Measurements from ENCODE around the gene RNF223.
"Not testable (repeated sequence)": the region's sequence is repeated elsewhere in the genome, so short reads cannot be mapped to it uniquely, and the experiment has no call there.

RNF223 gene

GRCh38 chr1:1085911-1086841 lies 12.1 kb upstream of the RNF223 start:
- DNase-seq, result no peak

DNA sequence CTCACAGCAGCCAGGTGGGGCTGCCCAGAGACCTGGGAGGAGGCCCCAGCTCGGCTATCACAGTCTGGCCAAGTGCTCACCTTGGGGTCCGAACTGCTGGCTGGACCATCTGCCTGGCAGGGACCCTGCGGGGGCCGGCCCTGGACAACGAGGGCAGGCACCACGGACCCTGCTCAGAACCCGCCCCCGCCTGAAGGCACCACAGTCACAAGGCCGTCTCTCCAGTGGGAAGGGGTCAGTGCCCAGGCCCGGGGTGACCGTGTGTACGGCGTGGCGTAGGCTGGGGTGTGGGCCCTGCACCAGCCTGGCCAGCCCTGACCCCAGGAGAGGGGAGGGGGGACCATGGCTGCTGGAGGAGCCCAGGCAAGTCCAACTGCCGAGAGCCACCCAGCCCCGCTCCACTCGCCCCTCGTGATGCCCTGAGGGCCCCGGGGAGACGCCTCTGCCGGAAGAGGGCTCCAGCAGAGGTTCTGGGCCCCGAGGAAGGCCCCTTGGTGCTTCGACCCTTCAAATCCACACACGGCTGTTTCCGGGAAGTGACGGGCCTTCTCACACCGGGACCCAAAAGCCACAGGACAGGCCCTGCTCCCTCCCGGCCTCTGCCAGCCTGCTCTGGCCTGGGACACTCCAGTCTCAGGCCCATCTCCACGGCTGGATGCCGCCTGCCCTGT lies 11.2 kb upstream of the RNF223 start:
- DNase-seq, result no peak

DNA sequence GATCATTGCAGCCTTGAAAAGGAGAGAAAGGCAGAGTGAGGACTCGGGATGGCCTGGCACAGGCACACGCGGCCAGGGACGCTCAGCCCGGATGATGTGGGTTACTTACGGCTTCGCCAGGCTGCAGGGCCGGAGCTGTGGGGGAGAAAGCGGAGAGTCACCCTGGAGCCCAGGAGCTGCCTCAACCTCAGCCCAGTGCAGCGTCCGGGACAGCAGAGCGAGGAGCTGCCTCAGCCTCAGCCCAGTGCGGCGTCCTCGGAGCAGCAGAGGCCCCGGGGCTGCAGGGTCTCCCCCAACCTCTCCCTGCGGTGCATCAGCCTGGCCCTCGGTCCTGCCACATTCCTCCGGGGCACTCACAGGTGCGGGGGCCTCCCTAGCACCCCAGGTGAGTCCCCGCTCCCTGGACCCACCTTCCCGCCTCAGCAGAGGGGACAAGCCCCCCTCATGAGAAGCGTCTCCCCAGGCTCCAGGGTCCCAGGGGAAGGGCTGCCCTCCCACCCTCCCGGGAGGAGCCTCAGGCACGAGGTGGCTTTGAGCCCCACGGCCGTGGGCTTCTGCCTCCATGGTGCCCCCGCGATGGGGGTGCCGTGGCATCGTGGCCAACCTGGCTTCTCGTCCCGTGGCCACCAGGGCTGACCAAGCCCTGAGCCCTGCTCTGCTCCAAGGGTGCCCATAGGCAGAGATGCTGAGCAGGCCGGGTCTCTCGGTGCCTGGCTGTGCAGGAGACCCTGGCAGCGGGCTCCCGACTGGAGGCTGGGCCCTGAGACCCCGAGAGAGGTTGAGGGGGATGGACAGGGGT lies 10.5 kb upstream of the RNF223 start:
- no peak for DNase-seq

GRCh38 chr1:1083416-1084371 lies 9.6 kb upstream of the RNF223 start:
- no peak for DNase-seq

GRCh38 chr1:1082776-1083415 lies 8.8 kb upstream of the RNF223 start:
- no peak for DNase-seq

GRCh38 chr1:1082239-1082775 lies 8.2 kb upstream of the RNF223 start:
- DNase-seq, result no peak

DNA sequence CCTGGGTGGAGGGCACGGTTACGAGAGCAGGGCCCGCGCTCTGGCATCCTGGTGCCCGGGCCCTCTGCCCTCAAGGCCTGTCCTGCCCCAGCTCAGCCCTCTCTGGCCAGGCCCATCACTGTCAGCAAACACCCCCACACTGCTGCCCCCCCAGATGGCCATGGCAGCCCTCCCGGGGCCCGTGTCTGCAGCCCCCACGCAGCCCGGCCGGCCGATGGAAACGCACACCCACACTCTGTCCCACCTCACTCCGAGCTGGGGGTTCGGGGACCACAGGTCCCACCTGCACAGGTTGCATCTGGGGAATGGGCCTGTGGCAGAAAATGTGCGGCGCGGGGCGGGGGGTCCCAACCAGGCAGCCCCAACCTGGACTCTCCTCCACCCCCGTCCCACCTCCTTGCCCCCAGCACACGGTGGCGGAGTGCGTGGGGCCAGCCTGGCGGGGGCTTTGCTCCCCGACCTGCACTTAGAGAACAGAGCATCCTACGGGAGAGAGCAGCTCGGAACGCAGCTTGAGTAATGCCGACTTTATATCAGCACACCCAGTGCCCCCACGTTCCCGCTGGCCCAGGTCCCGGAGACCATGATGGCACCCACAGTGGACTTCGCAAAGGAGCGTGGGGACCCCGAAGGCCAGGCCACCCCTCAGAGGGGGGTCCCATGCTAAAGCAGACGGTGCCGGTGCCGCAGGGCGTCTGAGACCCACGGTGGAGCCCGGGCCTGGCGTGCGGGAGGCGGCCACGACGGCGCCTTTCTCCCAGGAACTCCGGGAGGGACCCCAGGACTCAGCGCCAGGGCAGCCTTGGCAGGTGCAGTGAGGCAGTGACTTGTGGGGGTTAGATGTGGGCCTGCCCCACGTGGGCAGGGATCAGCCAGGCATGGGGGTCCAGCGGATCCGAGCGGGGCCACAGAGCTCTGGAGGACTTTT lies 7.5 kb upstream of the RNF223 start:
- DNase-seq, result no peak

DNA sequence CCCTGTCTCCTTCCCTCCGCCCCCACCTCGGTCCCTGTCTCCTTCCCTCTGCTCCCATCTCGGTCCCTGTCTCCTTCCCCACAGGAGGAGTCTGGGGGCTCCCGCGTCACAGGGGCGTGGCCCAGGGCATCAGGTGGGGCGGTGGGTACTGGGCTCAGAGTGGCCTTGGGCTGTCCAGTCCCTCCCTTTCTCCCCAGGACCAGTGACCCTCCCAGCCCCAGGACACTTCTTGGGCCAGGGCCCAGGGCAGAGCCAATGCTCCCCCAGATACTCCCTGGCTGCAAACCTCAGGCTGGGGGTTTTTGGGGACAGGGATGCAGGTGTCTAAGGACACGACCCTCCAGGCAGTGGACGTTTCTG lies 6.8 kb upstream of the RNF223 start:
- DNase-seq, result no peak

GRCh38 chr1:1080122-1080757 lies 6.1 kb upstream of the RNF223 start:
- peak; percentile 65 for DNase-seq

- DNase-seq, result peak; percentile 77
These were observed 5.5 kb upstream of the RNF223 start for GRCh38 chr1:1079408-1080121.

DNA sequence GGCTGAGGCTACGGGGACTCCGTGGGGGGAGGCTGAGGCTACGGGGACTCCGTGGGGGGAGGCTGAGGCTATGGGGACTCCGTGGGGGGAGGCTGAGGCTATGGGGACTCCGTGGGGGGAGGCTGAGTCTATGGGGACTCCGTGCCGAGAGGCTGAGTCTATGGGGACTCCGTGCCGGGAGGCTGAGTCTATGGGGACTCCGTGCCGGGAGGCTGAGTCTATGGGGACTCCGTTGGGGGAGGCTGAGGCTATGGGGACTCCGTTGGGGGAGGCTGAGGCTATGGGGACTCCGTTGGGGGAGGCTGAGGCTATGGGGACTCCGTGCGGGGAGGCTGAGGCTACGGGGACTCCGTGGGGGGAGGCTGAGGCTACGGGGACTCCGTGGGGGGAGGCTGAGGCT lies 3.3 kb upstream of the RNF223 start:
- not testable (repeated sequence) for DNase-seq

DNA sequence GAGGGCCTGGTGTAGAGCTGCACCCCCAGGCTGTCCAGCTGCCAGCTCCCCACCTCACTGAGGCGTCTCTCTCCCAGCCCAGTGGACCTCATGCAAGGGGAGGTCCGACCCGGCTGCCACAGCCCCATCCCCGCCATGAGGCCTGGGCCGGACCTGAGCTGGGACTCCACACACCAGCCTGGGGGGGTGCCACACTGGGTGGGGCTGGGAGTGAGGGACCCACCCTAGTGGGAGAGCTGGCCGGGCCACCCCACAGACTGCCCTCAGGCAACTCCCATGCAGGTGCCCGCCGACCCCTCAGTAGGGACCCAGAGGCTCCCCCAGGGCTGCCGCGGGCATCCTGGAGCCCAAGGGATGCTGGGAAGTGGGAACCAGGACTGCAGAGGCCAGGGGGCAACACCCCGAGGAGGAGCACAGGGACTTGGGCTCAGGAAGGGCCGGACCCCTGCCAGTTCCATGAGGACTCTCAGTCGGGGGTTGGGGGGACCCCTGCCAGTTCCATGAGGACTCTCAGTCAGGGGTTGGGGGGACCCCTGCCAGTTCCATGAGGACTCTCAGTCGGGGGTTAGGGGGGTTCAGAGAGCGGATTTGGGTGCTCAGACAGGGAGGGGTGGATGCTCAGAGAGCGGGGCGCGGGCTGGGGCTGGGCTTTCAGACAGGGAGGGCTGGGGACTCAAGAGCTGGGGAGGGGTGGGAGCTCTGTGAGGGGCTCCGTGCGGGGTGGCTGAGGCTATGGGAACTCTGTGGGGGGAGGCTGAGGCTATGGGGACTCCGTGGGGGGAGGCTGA lies 1.2 kb upstream of the RNF223 start:
- no peak for DNase-seq

DNA sequence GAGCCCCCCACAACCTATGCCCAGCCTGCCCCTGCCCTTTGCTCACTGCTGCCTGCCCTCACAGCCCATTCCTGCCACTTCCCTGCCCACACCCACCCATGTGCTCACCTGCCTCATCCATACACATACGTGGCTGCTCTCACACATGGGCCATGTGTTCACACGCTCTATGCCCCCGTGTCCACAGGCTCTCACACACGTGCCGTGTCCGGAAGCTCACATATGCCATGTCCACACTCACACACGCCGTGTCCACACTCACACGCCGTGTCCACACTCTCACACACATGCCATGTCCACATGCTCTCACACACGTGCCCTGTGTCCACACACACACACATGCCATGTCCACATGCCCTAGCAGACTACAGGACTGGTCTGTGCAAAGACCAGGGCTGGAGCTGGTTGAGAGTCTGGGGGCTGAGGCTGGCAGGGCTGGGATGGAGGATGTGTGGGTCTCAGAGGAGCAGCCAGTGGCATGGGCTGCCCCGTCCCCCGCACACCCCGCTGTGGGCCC lies 583 bp upstream of the RNF223 start:
- no peak for DNase-seq

- no peak for DNase-seq
These were observed 1.0 kb downstream of the RNF223 start for GRCh38 chr1:1072849-1073742.

DNA sequence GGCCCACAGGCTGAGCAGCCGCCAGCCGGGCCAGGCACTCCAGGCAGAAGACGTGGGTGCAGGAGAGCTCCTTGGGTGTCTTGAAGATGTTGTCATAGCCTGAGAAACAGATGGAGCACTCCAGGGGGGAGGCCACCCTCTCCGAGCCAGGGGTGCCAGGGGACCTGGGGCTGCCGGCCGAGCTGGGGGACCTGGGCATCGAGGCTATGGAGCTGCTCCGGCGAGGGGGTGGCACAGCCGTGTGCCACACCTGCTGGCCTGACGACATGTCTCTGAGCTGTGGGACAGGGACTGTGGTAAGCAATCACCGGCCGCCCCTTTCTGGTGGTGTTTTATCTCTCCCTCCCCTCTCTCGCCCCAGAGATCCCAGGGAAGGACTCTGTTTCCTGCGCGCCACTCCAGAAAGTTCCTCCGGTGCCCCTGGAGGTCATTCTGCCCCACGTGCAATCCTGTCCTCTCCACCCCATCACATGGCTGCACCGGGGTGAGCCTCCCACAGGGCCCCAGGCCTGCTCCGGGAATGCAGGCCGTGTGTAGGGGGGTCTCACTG lies 1.7 kb downstream of the RNF223 start:
- no peak for DNase-seq

DNA sequence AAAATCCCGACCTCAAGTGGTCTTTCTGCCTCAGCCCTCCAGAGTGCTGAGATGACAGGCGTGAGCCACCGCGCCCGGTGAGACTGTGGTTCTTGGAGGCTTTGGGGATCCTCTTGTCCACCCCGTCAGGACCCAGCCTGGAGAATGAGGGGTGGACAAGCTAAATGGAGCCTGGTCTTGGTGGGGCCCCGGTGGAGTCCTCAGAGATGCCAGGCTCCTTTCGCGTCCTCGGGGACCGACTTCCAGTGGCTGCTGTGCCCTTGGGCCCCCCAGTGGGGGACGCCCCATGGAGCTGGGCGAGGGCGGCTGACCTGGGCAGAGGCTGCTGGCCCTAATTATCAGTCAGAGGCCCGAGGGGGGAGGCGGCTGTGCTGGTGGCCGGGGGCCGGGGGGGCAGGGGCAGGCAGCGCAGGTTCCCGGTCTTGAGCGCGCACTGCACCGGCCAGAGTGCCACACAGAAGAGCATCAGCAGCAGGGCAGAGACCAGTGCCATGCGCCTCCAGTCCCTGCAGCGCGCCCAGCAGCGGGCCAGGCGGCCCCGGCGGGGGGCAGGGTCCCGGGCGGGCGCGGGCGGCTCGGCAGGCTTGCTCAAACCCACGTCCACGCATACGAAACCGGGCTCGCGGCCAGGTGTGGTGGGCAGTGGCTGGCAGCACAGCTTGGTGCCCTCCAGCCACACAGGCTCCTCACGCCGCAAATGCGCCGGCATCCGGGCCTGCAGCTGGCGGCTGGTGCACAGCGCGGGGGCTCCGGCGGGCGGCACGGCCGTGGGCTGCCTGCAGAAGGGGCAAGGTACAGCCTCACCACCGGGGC lies 2.4 kb downstream of the RNF223 start:
- no peak for DNase-seq
